Cardiac septum (tissue), 1 donor: Measurements from ENCODE around the gene PTPRK. TPM values are rescaled to one million over a fixed set of nuclear protein-coding genes. Genes with fewer than 3 reads are reported as not detected.

Experiments used
- DNase-seq: peaks from one replicate; pipeline ENCODE4 v3.0.0-alpha.2; 2020; ENCODE audit warnings: low spot score
- intact Hi-C: fragments of 100-400 bp; cut with DNase I; formaldehyde crosslinking; loops from one replicate; pipeline ENCODE4 v1.14.0; 2022
- total RNA-seq: library from RNA; stranded (reverse); fragmentation: NEBNext Ultra II Directional; extraction: Animal tissue kit (Norgen Biotek cat#: 25700); gene quantifications from one replicate; pipeline ENCODE4 v1.2.1, GENCODE V29; 2021
- donor health status: DM: no; HTN: no; CAD: no.

PTPRK gene
- total RNA-seq, 1 donor from 2014 or later = 51.4 TPM

DNA sequence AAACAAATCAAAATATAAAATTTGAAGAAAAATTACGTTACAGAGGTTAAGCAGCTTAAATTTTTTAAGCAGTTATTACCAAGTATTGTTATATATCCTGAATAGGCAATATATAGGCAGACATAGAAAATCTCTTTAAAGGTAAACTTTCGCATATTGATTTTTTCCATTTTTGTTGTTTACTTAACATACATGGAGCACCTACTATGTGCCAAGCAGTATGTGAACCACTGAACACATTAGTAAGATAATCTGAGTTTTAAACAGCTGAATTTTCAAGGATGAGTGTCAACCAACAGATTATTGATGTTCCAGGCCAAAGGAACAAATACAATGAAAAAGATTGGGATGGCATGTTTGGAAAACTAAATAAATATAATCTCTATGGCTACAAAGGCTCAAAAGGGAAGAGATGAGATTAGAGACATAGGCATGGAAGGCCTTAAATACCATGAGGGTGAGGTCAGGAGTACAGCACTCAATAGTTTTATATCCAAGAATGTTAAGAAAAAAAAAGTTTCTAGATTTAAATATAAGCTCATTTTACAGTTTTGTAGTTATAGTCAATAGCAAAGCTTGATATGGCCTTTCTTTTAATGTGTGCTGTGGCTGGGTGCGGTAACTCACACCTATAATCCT lies 277.5 kb downstream of the PTPRK start:
- intact Hi-C loops = no loop called here
- DNase-seq = no peak

- DNase-seq = no peak
- intact Hi-C loops = no loop called here
Measured at GRCh38 chr6:128241216-128241615, 279.2 kb downstream of the PTPRK start.

DNA sequence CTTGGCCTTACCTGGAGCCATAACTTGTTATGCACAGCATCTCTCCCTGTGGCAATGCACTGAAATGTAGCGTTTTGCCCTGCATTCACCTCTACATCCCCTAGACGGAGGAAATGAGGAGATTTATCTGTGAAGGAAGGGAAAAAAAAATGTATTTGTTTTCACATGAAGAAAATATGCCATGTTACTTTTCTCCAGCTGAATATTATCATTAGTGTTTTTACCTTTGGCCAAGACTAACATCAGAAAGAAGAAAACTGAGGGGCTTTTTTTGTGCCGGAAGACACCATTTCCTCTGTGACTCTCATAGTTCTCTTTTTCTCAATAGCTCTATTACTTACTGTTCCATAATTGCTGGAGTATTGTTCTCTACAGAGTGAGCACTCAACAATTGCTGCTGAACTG lies 280.4 kb downstream of the PTPRK start:
- intact Hi-C loops = no loop called here
- DNase-seq = no peak

DNA sequence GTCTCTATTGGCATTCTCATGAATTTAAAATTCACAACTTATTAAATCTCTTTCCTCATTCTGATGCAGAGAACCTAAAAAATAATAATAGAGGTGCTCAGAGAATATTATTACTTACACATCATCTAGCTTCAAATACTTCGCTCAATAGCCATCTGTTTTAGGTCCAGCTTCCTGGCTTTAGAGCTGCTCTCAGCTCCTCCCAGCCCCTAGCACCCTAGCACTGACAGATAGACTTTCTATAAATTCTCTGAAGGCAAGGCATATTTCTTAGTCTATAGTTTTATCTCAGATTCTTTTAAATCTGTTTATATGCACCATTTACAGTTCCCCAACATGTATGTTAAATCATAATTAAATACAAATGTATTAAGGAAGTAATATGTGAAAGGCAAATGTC lies 281.3 kb downstream of the PTPRK start:
- intact Hi-C loops = no loop called here
- DNase-seq = no peak

GRCh38 chr6:128238225-128238624 lies 282.2 kb downstream of the PTPRK start:
- intact Hi-C loops = no loop called here
- DNase-seq = no peak

- DNase-seq = no peak
- intact Hi-C loops = no loop called here
Measured at GRCh38 chr6:128235556-128235955, 284.8 kb downstream of the PTPRK start.

DNA sequence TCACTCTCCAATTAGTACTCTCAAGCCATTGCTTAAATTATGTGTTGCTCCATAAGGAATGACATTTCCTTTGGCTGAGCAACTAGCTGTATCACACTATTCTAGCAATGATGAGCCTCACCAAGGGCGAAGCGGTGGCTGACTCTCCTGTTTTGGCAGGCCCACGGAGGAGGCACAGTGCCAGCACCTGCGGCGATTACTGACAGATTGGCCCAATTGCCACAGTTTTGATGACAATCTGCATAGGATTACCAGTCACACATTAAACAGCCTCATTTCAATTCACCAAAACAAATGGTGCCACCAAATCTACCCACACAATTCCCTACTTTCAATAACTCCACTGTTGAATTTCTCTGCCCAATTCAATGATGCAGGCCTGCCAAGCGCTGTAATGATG lies 286.9 kb downstream of the PTPRK start:
- intact Hi-C loops = no loop called here

GRCh38 chr6:128230267-128230989 lies 290.0 kb downstream of the PTPRK start:
- intact Hi-C loops = no loop called here
- no peak for DNase-seq

More for the DNA sequence above, 286.9 kb downstream of the PTPRK start:
- no peak for DNase-seq

DNA sequence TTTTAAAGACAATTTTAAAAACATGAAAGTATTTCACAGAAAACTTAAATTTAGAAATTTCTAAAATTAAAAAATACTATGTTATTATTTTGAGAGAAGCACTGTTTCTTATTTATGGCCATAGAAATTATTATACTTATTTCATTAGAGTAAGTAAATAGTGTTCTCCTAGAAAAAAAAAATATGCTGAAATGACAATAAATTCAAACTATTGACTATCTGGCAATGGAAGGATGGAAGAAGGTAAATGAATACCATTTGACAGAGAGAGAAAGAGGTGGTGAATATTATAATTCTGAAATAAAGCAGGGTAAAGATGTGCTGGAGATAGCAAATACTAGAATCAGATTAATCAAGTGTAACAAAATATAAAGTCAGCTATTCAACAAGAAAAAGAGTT lies 294.8 kb downstream of the PTPRK start:
- intact Hi-C loops = no loop called here
- no peak for DNase-seq

DNA sequence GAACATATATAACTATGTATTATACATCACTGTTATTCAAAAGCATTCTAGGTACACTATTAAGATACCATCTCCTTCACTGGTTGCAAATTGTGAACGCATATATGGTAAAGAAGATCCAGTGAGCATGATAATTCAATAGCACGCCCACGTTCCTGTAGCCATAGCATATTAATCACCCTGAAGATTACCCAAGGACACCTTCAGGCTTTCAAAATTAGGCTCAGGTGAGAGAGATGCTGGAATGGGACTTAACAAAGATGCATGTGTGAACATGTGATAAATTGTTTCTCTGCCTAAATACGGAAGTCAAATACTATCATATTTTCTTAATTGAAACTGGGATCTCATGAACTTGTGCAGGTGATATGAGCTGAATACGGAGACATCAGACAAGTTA lies 303.5 kb downstream of the PTPRK start:
- no peak for DNase-seq
- intact Hi-C loops = no loop called here

- intact Hi-C loops = no loop called here
- DNase-seq = no peak
Measured at GRCh38 chr6:128209771-128210170, 310.6 kb downstream of the PTPRK start.

DNA sequence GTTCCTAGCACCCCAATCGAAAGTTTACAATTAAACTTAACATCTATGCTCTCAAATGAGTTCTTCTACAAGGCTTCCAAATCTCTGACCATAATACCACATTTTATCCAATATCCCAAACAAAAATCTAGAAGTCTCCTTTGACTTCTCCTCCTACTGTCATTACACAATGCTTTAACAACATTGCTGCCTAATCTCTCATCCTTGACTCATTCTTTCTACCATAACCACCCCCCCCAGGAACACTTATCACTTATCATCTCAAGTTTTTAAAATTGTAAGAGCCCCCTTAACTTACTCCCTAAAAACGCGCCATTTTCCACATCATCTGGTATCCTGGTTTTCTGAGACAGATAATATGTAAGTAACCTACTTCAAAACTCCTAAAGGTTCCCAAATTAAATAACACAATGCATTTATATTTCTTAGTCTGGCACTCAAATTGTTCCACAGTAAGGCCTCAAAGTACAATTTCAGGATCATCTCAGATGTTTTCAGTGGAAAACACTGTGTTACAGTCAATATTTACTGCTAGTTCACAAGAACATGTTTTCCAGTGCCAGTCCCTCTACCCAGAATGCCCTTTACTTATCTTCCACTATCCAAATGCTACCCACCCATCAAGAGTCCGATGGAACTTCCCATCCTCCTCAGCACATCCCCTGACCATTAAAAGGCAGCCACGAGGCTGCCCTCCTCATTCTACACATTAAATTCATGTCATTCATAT lies 311.4 kb downstream of the PTPRK start:
- no peak for DNase-seq
- intact Hi-C loops = no loop called here

GRCh38 chr6:128208078-128208477 lies 312.3 kb downstream of the PTPRK start:
- intact Hi-C loops = no loop called here

DNA sequence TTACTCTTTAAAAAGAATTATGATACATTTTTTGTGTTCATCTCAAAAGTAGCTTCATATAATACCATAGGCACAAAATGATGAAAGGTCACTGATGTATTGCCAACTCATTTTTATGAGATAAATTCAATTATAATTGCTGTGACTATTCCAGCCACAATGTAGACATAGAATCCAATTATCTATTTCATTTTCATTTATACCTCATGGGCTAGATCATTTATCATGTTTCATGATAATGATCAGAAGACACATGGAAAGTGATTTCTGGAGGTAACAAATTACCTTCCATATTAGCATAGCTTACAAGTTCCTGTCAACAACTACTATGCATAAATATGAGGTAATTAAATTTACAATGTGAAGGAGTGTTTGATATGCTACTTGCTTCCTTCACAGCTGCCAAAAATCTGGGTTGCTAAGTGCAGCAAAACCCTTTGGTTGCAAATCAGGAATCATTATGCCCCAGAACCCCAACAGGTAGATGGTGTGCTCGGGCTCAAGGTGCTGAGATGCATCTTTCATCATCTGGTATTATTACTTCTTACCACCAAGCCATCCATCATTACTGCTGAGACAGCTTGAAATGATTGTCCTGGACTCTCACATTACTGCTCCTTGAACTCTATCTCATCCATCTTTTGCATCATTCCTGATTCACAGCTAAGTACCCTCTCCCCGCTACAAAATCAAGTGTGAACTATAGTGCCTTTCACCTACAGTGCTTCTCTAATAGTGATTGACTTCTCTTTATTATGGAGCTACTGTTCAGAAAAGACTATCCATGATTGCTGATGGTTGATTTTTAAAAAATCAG lies 313.6 kb downstream of the PTPRK start:
- intact Hi-C loops = no loop called here
- DNase-seq = no peak

More at GRCh38 chr6:128208078-128208477, 312.3 kb downstream of the PTPRK start:
- no peak for DNase-seq

DNA sequence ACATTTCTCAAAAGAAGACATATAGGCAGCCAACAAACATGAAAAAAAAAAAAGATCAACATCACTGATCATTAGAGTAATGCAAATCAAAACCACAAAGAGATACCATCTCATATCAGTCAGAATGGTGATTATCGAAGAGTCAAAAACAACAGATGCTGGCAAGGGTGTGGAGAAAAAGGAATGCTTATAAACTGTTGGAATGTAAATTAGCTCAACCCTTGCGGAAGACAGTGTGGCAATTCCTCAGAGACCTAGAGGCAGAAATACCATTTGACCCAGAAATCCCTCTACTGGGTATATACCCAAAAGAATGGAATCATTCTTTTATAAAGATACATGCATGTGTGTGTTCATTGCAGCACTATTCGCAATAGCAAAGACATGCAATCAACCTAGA lies 315.8 kb downstream of the PTPRK start:
- no peak for DNase-seq
- intact Hi-C loops = no loop called here

GRCh38 chr6:128202169-128202765 lies 318.1 kb downstream of the PTPRK start:
- no peak for DNase-seq
- intact Hi-C loops = no loop called here

- intact Hi-C loops = no loop called here
- no peak for DNase-seq
Measured at GRCh38 chr6:128200789-128201188, 319.6 kb downstream of the PTPRK start.

DNA sequence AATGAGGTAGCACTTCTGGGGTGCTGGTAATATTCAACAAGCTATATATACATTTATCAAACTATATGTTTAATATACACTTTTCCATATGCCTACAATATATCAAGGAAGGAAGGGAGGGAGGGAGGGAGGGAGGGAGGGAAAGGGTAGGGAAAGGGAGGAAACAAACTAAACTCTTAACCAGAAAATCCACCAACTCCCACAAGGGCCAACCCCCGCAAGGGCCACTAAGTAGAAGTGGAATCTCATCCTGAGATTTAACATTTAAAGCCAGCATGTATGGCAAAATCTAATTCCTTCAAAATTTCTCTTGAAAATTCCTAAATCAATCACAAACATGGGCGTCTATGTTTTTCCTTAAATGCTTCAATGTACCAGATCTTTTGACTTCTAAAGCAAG lies 320.9 kb downstream of the PTPRK start:
- intact Hi-C loops = no loop called here
- no peak for DNase-seq

GRCh38 chr6:128192972-128193371 lies 327.4 kb downstream of the PTPRK start:
- intact Hi-C loops = no loop called here
- DNase-seq = no peak

- no peak for DNase-seq
- intact Hi-C loops = no loop called here
Measured at GRCh38 chr6:128188678-128189077, 331.7 kb downstream of the PTPRK start.
